ENCODE results near the gene LMCD1. TPM values are rescaled to one million over a fixed set of nuclear protein-coding genes. Genes with fewer than 3 reads are reported as not detected.

LMCD1 gene
- total RNA-seq, 1 experiment from 2014 or later: 23.9 TPM

DNA sequence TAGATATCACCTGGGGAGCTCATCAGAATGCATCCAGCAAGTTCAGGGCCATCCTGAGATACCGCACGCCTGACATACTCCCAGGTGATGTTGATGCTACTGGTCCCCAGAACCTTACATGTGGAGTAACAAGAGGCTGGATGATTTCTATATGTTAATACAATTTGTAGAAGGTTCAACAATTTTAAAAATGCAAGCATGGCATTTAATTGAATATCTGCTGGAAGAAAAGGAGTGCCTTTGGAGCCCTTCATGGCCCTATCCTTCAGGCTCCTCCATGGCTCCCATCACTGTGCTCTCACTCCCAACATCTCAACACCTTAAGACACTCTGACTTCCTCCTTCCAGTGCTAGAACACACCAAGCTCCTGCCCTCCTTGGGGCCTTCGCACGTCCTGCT, 36.6 kb downstream of the LMCD1 start:
- no TSS peak for BruUV-seq (replicated peaks)
- no peaks in the 10 kb centered on the region for H3K9me3 ChIP-seq
- DNase-seq: no peak
- ChIA-PET POLR2A (no interaction called here), CTCF (no interaction called here)
- TF ChIP-seq, protein P1, sequence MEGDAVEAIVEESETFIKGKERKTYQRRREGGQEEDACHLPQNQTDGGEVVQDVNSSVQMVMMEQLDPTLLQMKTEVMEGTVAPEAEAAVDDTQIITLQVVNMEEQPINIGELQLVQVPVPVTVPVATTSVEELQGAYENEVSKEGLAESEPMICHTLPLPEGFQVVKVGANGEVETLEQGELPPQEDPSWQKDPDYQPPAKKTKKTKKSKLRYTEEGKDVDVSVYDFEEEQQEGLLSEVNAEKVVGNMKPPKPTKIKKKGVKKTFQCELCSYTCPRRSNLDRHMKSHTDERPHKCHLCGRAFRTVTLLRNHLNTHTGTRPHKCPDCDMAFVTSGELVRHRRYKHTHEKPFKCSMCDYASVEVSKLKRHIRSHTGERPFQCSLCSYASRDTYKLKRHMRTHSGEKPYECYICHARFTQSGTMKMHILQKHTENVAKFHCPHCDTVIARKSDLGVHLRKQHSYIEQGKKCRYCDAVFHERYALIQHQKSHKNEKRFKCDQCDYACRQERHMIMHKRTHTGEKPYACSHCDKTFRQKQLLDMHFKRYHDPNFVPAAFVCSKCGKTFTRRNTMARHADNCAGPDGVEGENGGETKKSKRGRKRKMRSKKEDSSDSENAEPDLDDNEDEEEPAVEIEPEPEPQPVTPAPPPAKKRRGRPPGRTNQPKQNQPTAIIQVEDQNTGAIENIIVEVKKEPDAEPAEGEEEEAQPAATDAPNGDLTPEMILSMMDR (IDR thresholded peaks at IDR 0.05; ENCODE audit: insufficient read depth in 1 of 2, low read depth in 1 of 2, low read length in 1 of 2, severe bottlenecking in 1 of 2, unreplicated experiment in 1 of 2): no peak
- intact Hi-C loops (cut with micrococcal nuclease; ENCODE audit: unreplicated experiment): no loop called here
- Mint-ChIP-seq H3K4me3 (ENCODE audit: unreplicated experiment) (no peak overlapping the region), H3K27me3 (ENCODE audit: insufficient read depth, unreplicated experiment) (no peaks in the 10 kb centered on the region), H3K9me3 (ENCODE audit: unreplicated experiment) (no peaks in the 10 kb centered on the region), H3K27ac (ENCODE audit: unreplicated experiment) (peak overlapping the region; percentile 74), H3K4me1 (ENCODE audit: low read depth, unreplicated experiment) (peaks cover 10% of the 10 kb centered on the region), H3K36me3 (ENCODE audit: insufficient read depth, unreplicated experiment) (peaks cover 42% of the 10 kb centered on the region)
- no peaks in the 10 kb centered on the region; the same call in 1 of the 2 replicates for H3K36me3 ChIP-seq (ENCODE audit: control insufficient read depth, insufficient read depth, low read length)
- no peaks in the 10 kb centered on the region for H3K4me1 ChIP-seq
- no peak overlapping the region for H3K4me3 ChIP-seq (ENCODE audit: low read depth, low read length)
- no peaks in the 10 kb centered on the region for H3K27me3 ChIP-seq (replicated peaks; ENCODE audit: control insufficient read depth, insufficient read depth, low read length)

DNA sequence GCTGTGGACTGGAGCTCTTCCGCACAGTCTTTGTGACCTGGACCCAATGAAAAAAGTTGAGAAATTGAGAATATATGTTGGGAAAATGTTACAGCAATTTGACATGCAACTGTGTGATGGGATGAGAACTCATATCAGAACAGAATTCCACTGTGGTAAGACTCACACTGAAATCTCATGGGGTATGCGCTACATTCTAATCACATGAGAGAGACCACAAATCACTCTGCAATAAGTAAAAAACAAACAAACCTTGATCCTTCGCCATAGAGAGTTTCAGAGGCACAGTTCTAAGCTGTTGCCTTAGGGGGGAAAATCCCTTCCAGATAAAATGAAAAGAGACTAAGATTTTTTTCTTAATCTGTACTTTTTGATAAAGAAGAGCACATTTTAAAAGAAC, 37.3 kb downstream of the LMCD1 start:
- BruUV-seq (replicated peaks): no TSS peak
- peak overlapping the region; percentile 74 for H3K27ac Mint-ChIP-seq (ENCODE audit: unreplicated experiment)
- no peaks in the 10 kb centered on the region for H3K27me3 Mint-ChIP-seq (ENCODE audit: insufficient read depth, unreplicated experiment)
- H3K36me3 Mint-ChIP-seq (ENCODE audit: insufficient read depth, unreplicated experiment): peaks cover 39% of the 10 kb centered on the region
- H3K9me3 ChIP-seq: no peaks in the 10 kb centered on the region
- TF ChIP-seq, protein P1 (IDR thresholded peaks at IDR 0.05; ENCODE audit: insufficient read depth in 1 of 2, low read depth in 1 of 2, low read length in 1 of 2, severe bottlenecking in 1 of 2, unreplicated experiment in 1 of 2): no peak
- intact Hi-C loops (cut with micrococcal nuclease; ENCODE audit: unreplicated experiment): no loop called here
- POLR2A ChIA-PET: no interaction called here
- peaks cover 10% of the 10 kb centered on the region for H3K4me1 Mint-ChIP-seq (ENCODE audit: low read depth, unreplicated experiment)
- H3K4me3 Mint-ChIP-seq (ENCODE audit: unreplicated experiment): no peak overlapping the region
- no peaks in the 10 kb centered on the region; the same call in 1 of the 2 replicates for H3K36me3 ChIP-seq (ENCODE audit: control insufficient read depth, insufficient read depth, low read length)
- H3K27me3 ChIP-seq (replicated peaks; ENCODE audit: control insufficient read depth, insufficient read depth, low read length): no peaks in the 10 kb centered on the region
- H3K4me3 ChIP-seq (ENCODE audit: low read depth, low read length): no peak overlapping the region
- no peak for DNase-seq
- no peaks in the 10 kb centered on the region for H3K4me1 ChIP-seq
- H3K9me3 Mint-ChIP-seq (ENCODE audit: unreplicated experiment): no peaks in the 10 kb centered on the region
- CTCF ChIA-PET: no interaction called here

GRCh38 chr3:8539419-8539818, 37.8 kb downstream of the LMCD1 start:
- H3K4me1 ChIP-seq: no peaks in the 10 kb centered on the region
- BruUV-seq (replicated peaks): no TSS peak

More at GRCh38 chr3:8539419-8539818, 37.8 kb downstream of the LMCD1 start:
- TF ChIP-seq, protein P1 (IDR thresholded peaks at IDR 0.05; ENCODE audit: insufficient read depth in 1 of 2, low read depth in 1 of 2, low read length in 1 of 2, severe bottlenecking in 1 of 2, unreplicated experiment in 1 of 2): no peak
- intact Hi-C loops (cut with micrococcal nuclease; ENCODE audit: unreplicated experiment): no loop called here
- Histone ChIP-seq H3K36me3 (ENCODE audit: control insufficient read depth, insufficient read depth, low read length) (no peaks in the 10 kb centered on the region; the same call in 1 of the 2 replicates), H3K9me3 (no peaks in the 10 kb centered on the region), H3K27me3 (replicated peaks; ENCODE audit: control insufficient read depth, insufficient read depth, low read length) (no peaks in the 10 kb centered on the region), H3K4me3 (ENCODE audit: low read depth, low read length) (no peak overlapping the region)
- DNase-seq: no peak
- Mint-ChIP-seq H3K9me3 (ENCODE audit: unreplicated experiment) (no peaks in the 10 kb centered on the region), H3K27me3 (ENCODE audit: insufficient read depth, unreplicated experiment) (no peaks in the 10 kb centered on the region), H3K27ac (ENCODE audit: unreplicated experiment) (peak overlapping the region; percentile 74), H3K4me3 (ENCODE audit: unreplicated experiment) (no peak overlapping the region), H3K36me3 (ENCODE audit: insufficient read depth, unreplicated experiment) (peaks cover 36% of the 10 kb centered on the region), H3K4me1 (ENCODE audit: low read depth, unreplicated experiment) (peaks cover 10% of the 10 kb centered on the region)
- ChIA-PET CTCF (no interaction called here), POLR2A (no interaction called here)
